Upper lobe of left lung (tissue), 4 donors: Measurements from ENCODE around the gene SUSD6.

ENCODE experiments used
- EP300 ChIP-seq, 4 donors: sonication (generic); formaldehyde crosslinking; IDR thresholded peaks; one replicate each; pipeline ENCODE4 v1.5.1; 2017; ENCODE audit warnings: antibody characterized with exemption in 4 of 4, control low read depth in 2 of 4
- POLR2AphosphoS5 ChIP-seq, 2 donors: sonication (generic); formaldehyde crosslinking; IDR thresholded peaks; one replicate each; pipeline ENCODE4 v1.5.1; 2017; ENCODE audit warnings: antibody characterized with exemption in 2 of 2

DNA sequence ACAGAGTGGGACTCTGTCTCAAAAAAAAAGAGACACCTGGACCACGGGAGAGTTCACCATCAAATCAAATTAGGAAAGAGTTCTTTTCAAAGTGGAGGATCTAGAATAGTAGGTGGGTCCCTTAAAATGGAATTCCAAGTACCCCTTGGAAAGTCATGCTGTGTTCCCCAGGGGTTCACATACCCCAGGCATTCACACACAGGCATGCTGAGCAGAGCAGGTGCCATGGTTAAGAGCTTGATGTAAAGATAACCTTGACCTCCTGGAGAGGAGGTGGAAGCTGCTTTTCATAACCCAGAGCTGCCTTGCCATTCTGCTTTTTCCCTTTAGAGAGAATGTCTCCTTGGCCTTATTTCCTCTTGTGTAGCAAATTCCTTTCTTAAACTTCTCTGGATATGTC lies 141.4 kb downstream of the SUSD6 start:
- no peak for TF ChIP-seq POLR2AphosphoS5 (IDR thresholded peaks at IDR 0.05)
- no peak for TF ChIP-seq EP300 (IDR thresholded peaks at IDR 0.05)
